Tibial nerve (tissue), 4 donors: ENCODE data around the gene FPGS. TPM values are rescaled to one million over a fixed set of nuclear protein-coding genes. Genes with fewer than 3 reads are reported as not detected.
A peak's percentile ranks its signal among the peaks of the same experiment; 100 is the strongest.

Experiments used
- DNase-seq, 2 donors: peaks; one replicate each; pipeline ENCODE4 v3.0.0-alpha.2; 2019; ENCODE audit warnings: low spot score in 2 of 2
- H3K27ac ChIP-seq, 4 donors: fragments of 200-600 bp; sonication (generic) in 3 of 4; one replicate each; pipeline ENCODE4 v1.5.1; 2017 to 2019; ENCODE audit warnings: mild to moderate bottlenecking in 1 of 4
- H3K27me3 ChIP-seq, 2 donors: fragments of 200-600 bp; sonication (generic) in 1 of 2; one replicate each; pipeline versions ENCODE4 v1.5.1 to v1.6.0; 2017 to 2019
- H3K36me3 ChIP-seq, 3 donors: fragments of 200-600 bp; sonication (generic); one replicate each; pipeline ENCODE4 v1.5.1; 2018 to 2019
- H3K4me1 ChIP-seq, 4 donors: fragments of 200-600 bp; sonication (generic) in 3 of 4; one replicate each; pipeline ENCODE4 v1.5.1; 2017 to 2019
- H3K4me3 ChIP-seq, 4 donors: fragments of 200-600 bp; sonication (generic) in 3 of 4; one replicate each; pipeline ENCODE4 v1.5.1; 2017 to 2019; ENCODE audit warnings: mild to moderate bottlenecking in 1 of 4, moderate library complexity in 1 of 4
- H3K9me3 ChIP-seq, 4 donors: fragments of 200-600 bp; sonication (generic) in 3 of 4; one replicate each; pipeline ENCODE4 v1.5.1; 2017 to 2019
- EP300 ChIP-seq, 2 donors: sonication (generic); formaldehyde crosslinking; IDR thresholded peaks; one replicate each; pipeline ENCODE4 v1.6.1; 2017; ENCODE audit warnings: antibody characterized with exemption in 2 of 2, mild to moderate bottlenecking in 1 of 2
- POLR2A ChIP-seq, 2 donors: fragments of 450-650 bp; IDR thresholded peaks; one replicate each; pipeline ENCODE4 v1.6.1; 2017; ENCODE audit warnings: antibody characterized with exemption in 2 of 2, mild to moderate bottlenecking in 2 of 2, moderate library complexity in 2 of 2
- WGBS, 2 donors: methylation state at CpG; one replicate each; pipeline ENCODE4 v1.1.5; 2018; 5-methylcytosine and 5-hydroxymethylcytosine counted together
- total RNA-seq, 4 donors: library from RNA; depleted of rRNA; stranded (reverse); fragments of >200 nt; gene quantifications; one replicate each; pipeline ENCODE4 v1.1.0, GENCODE V29; 2016
- TF ChIP-seq, protein P1 (sequence below), 5 experiments: fragments of 200-600 bp in 3 of 5; fragments of 450-650 bp in 2 of 5; sonication (generic) in 3 of 5; IDR thresholded peaks; one replicate each; pipeline ENCODE4 v1.5.1; 2016 to 2019; ENCODE audit warnings: antibody characterized with exemption in 5 of 5, mild to moderate bottlenecking in 3 of 5, moderate library complexity in 2 of 5

The FPGS gene
- total RNA-seq, 4 donors from 2014 or later, result 136 to 309 (median 143) TPM

DNA sequence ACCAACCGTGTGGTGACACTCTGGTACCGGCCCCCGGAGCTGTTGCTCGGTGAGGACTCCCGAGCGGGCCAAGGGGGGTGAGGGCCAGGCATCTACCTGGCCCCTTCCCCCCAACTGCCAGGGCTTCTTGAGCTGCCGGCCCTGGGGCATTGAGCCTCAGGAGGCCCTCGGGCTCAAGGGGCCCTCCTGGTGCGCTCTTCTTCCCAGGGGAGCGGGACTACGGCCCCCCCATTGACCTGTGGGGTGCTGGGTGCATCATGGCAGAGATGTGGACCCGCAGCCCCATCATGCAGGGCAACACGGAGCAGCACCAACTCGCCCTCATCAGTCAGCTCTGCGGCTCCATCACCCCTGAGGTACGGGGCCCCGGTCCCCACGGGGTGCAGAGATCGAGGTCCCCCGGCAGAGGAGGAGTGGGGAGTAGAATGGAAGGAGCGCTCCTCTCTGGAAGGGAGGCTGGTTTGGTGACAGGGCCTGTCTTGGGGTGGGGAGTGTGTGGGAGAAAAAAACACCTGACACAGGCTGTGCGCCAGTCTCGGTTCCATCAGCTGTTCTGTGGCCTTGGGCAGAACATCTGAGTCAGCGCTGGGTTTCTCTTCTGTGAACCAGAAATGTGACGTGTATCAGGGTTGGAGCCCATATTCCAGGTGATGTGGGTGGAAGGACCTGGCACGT, 14.2 kb upstream of the FPGS start:
- Histone ChIP-seq H3K4me3 (no peak overlapping the region), H3K9me3 (no peaks in the 10 kb centered on the region), H3K27ac (peak overlapping the region in 1 of 4 donors; percentile 3), H3K36me3 (peaks cover 8 to 59% (median 35%) of the 10 kb centered on the region in 3 donors), H3K27me3 (no peaks in the 10 kb centered on the region), H3K4me1 (peaks cover 0 to 52% (median 22%) of the 10 kb centered on the region in 4 donors)
- no peak for DNase-seq
- TF ChIP-seq, protein P1, sequence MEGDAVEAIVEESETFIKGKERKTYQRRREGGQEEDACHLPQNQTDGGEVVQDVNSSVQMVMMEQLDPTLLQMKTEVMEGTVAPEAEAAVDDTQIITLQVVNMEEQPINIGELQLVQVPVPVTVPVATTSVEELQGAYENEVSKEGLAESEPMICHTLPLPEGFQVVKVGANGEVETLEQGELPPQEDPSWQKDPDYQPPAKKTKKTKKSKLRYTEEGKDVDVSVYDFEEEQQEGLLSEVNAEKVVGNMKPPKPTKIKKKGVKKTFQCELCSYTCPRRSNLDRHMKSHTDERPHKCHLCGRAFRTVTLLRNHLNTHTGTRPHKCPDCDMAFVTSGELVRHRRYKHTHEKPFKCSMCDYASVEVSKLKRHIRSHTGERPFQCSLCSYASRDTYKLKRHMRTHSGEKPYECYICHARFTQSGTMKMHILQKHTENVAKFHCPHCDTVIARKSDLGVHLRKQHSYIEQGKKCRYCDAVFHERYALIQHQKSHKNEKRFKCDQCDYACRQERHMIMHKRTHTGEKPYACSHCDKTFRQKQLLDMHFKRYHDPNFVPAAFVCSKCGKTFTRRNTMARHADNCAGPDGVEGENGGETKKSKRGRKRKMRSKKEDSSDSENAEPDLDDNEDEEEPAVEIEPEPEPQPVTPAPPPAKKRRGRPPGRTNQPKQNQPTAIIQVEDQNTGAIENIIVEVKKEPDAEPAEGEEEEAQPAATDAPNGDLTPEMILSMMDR (IDR thresholded peaks at IDR 0.05), result no peak
- TF ChIP-seq POLR2A (IDR thresholded peaks at IDR 0.05), result no peak
- WGBS, 2 donors, result 84 to 86% methylated on average over 14 to 26 of the region's 26 CpGs

- TF ChIP-seq, protein P1 (IDR thresholded peaks at IDR 0.05), result no peak
- TF ChIP-seq EP300 (IDR thresholded peaks at IDR 0.05), result no peak
- no peak for TF ChIP-seq POLR2A (IDR thresholded peaks at IDR 0.05)
- H3K9me3 ChIP-seq, result no peaks in the 10 kb centered on the region
- DNase-seq, result no peak
- 82 to 86% methylated on average over 25 of the region's 25 CpGs for WGBS, 2 donors
- peaks cover 8 to 64% (median 35%) of the 10 kb centered on the region in 3 donors for H3K36me3 ChIP-seq
- no peak overlapping the region for H3K27ac ChIP-seq
- peaks cover 0 to 49% (median 17%) of the 10 kb centered on the region in 4 donors for H3K4me1 ChIP-seq
- H3K27me3 ChIP-seq, result no peaks in the 10 kb centered on the region
- H3K4me3 ChIP-seq, result no peak overlapping the region
These were observed 13.5 kb upstream of the FPGS start for GRCh38 chr9:127789179-127789578.

DNA sequence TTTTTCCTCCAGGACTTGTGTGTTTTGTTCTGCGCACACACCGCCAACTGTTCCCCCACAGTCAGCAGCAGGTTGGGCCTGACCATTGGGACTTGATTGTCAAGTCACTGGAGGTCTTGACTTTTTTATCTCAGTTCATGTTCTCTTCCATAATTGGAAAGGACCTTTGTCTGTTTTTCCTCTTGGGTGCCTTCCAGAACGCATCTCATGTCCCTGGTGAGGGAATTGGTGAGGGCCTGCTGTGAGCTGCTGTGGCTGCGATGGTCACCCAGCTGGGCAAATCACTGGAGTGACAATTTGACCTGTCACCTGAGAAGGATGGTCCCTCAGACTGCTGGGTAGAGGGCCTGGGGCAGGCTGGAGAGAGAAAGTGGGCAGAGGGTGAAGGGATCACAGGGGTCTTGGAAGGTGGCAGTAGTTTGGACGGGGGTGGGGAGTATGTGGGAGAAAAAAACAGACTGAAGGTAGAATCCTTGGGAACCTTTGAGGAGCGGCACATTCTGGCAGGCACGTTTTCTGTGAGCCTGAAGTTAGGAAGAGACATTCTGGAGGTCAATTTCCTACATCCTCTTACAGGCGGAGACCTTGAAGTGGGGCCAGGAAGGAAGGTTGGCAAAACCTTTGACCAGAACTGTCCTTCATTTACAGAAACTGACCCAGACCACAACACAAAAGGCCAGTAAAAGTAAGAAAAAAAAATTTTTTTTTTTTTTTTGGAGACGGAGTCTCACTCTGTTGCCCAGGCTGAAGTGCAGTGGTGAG, 12.4 kb upstream of the FPGS start:
- 76 to 80% methylated on average over 9 of the region's 9 CpGs for WGBS, 2 donors
- Histone ChIP-seq H3K4me3 (no peak overlapping the region), H3K36me3 (peaks cover 8 to 67% (median 35%) of the 10 kb centered on the region in 3 donors), H3K4me1 (peaks cover 0 to 42% (median 12%) of the 10 kb centered on the region in 4 donors), H3K27ac (peak overlapping the region in 1 of 4 donors; percentile 46), H3K9me3 (no peaks in the 10 kb centered on the region), H3K27me3 (no peaks in the 10 kb centered on the region)
- no peak for TF ChIP-seq POLR2A (IDR thresholded peaks at IDR 0.05)
- TF ChIP-seq, protein P1 (IDR thresholded peaks at IDR 0.05), result no peak
- TF ChIP-seq EP300 (IDR thresholded peaks at IDR 0.05), result no peak
- DNase-seq, result no peak

- no peak for DNase-seq
- Histone ChIP-seq H3K4me3 (no peak overlapping the region), H3K9me3 (no peaks in the 10 kb centered on the region), H3K27me3 (no peaks in the 10 kb centered on the region), H3K36me3 (peaks cover 8 to 67% (median 35%) of the 10 kb centered on the region in 3 donors), H3K27ac (no peak overlapping the region), H3K4me1 (peaks cover 0 to 47% (median 15%) of the 10 kb centered on the region in 4 donors)
- TF ChIP-seq POLR2A (IDR thresholded peaks at IDR 0.05), result no peak
- TF ChIP-seq, protein P1 (IDR thresholded peaks at IDR 0.05), result no peak
- no peak for TF ChIP-seq EP300 (IDR thresholded peaks at IDR 0.05)
- 79 to 90% methylated on average over 4 of the region's 4 CpGs for WGBS, 2 donors
These were observed 11.6 kb upstream of the FPGS start for GRCh38 chr9:127791085-127791484.
